Hepatocyte (in vitro differentiated cells): ENCODE measurements around the gene GNB1L.

Experiments
- EZH2 ChIP-seq: fragments of 200-600 bp; sonication (generic); IDR thresholded peaks from 2 replicates; pipeline ENCODE4 v1.6.1; 2016; ENCODE audit warnings: antibody characterized with exemption, mild to moderate bottlenecking, borderline replicate concordance
- EZH2phosphoT487 ChIP-seq: fragments of 200-600 bp; sonication (generic); IDR thresholded peaks from one replicate; pipeline ENCODE4 v1.6.1; 2018; ENCODE audit warnings: antibody characterized with exemption, mild to moderate bottlenecking, low read depth, moderate library complexity; ENCODE audit not compliant: unreplicated experiment, severe bottlenecking
- TF ChIP-seq, protein P1 (sequence below): fragments of 200-600 bp; sonication (generic); IDR thresholded peaks from 2 replicates; pipeline ENCODE4 v1.5.1; 2016; ENCODE audit warnings: antibody characterized with exemption, mild to moderate bottlenecking; ENCODE audit not compliant: poor library complexity

DNA sequence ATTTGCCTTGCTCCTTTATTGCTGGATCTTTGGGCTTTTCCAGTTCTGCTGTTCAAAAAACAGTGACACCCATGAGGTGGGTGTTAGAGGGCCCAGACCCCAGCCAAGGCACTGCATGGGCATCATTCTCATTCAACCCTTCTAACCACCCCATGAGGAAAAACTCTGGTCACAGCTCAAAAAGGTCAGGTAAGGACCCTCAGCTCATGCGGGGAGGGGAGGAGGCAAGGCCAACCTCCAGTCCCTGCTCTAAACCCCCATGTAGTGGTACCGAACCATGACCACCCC is 7.4 kb downstream of the GNB1L start:
- TF ChIP-seq, protein P1, sequence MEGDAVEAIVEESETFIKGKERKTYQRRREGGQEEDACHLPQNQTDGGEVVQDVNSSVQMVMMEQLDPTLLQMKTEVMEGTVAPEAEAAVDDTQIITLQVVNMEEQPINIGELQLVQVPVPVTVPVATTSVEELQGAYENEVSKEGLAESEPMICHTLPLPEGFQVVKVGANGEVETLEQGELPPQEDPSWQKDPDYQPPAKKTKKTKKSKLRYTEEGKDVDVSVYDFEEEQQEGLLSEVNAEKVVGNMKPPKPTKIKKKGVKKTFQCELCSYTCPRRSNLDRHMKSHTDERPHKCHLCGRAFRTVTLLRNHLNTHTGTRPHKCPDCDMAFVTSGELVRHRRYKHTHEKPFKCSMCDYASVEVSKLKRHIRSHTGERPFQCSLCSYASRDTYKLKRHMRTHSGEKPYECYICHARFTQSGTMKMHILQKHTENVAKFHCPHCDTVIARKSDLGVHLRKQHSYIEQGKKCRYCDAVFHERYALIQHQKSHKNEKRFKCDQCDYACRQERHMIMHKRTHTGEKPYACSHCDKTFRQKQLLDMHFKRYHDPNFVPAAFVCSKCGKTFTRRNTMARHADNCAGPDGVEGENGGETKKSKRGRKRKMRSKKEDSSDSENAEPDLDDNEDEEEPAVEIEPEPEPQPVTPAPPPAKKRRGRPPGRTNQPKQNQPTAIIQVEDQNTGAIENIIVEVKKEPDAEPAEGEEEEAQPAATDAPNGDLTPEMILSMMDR: no peak
- TF ChIP-seq EZH2 (no peak), EZH2phosphoT487 (no peak)
